ENCODE results near the gene RTL9. TPM values are rescaled to one million over a fixed set of nuclear protein-coding genes. Genes with fewer than 3 reads are reported as not detected.
A peak's percentile ranks its signal among the peaks of the same experiment; 100 is the strongest.
"Not testable (repeated sequence)": the region's sequence is repeated elsewhere in the genome, so short reads cannot be mapped to it uniquely, and the experiment has no call there.

The RTL9 gene
- total and polyA plus RNA-seq, 2 donors (not counting 1 experiment from before 2014, with no cell fraction given): 0.09 to 0.17 TPM

GRCh38 chrX:110322603-110323002 lies 36.0 kb upstream of the RTL9 start:
- Histone ChIP-seq H3K79me2 (ENCODE audit: control insufficient read depth, insufficient read depth, low read length) (peaks cover under 1% of the 10 kb centered on the region), H3K27me3 (ENCODE audit: control insufficient read depth, insufficient read depth, low read length) (no peaks in the 10 kb centered on the region), H3K9me3 (ENCODE audit: control insufficient read depth, insufficient read depth, low read depth, low read length) (no peaks in the 10 kb centered on the region), H3K36me3 (ENCODE audit: control insufficient read depth, insufficient read depth, low read length) (no peaks in the 10 kb centered on the region), H4K20me1 (ENCODE audit: control insufficient read depth, extremely low read depth, insufficient read depth, low read length) (no peaks in the 10 kb centered on the region), H3K4me1 (ENCODE audit: control insufficient read depth, extremely low read depth, insufficient read depth, low read length) (no peaks in the 10 kb centered on the region), H3K4me2 (ENCODE audit: extremely low read depth, insufficient read depth, low read length) (no peak overlapping the region), H2AFZ (ENCODE audit: low read length) (no peak overlapping the region), H3K9ac (ENCODE audit: insufficient read depth, low read length) (no peak overlapping the region), H3K4me3 (replicated peaks in 1 of 4; ENCODE audit: control extremely low read depth in 1 of 4, insufficient read depth in 1 of 4, low read depth in 3 of 4, low read length in 4 of 4) (no peak overlapping the region), H3K27ac (ENCODE audit: insufficient read depth, low read length) (no peak overlapping the region)
- DNase-seq (ENCODE audit: low read depth in 2 of 2): peak in 1 of 2 donors; percentile 23
- TF ChIP-seq EZH2 (IDR thresholded peaks at IDR 0.05; ENCODE audit: low read length, missing control alignments) (no peak), CTCF (conservative IDR thresholded peaks at IDR 0.05 in 1 of 2, IDR thresholded peaks at IDR 0.05 in 1 of 2; ENCODE audit: low read depth in 1 of 2, low read length in 2 of 2) (no peak)

GRCh38 chrX:110326712-110327111 lies 31.9 kb upstream of the RTL9 start:
- no peak overlapping the region for H3K4me2 ChIP-seq (ENCODE audit: extremely low read depth, insufficient read depth, low read length)

GRCh38 chrX:110327336-110327735 lies 31.3 kb upstream of the RTL9 start:
- Histone ChIP-seq H3K9ac (ENCODE audit: insufficient read depth, low read length) (no peak overlapping the region), H3K9me3 (ENCODE audit: control insufficient read depth, insufficient read depth, low read depth, low read length) (no peaks in the 10 kb centered on the region), H3K4me2 (ENCODE audit: extremely low read depth, insufficient read depth, low read length) (no peak overlapping the region), H4K20me1 (ENCODE audit: control insufficient read depth, extremely low read depth, insufficient read depth, low read length) (no peaks in the 10 kb centered on the region), H3K4me3 (replicated peaks in 1 of 4; ENCODE audit: control extremely low read depth in 1 of 4, insufficient read depth in 1 of 4, low read depth in 3 of 4, low read length in 4 of 4) (no peak overlapping the region), H3K4me1 (ENCODE audit: control insufficient read depth, extremely low read depth, insufficient read depth, low read length) (no peaks in the 10 kb centered on the region), H2AFZ (ENCODE audit: low read length) (no peak overlapping the region), H3K36me3 (ENCODE audit: control insufficient read depth, insufficient read depth, low read length) (no peaks in the 10 kb centered on the region), H3K79me2 (ENCODE audit: control insufficient read depth, insufficient read depth, low read length) (no peaks in the 10 kb centered on the region), H3K27ac (ENCODE audit: insufficient read depth, low read length) (no peak overlapping the region), H3K27me3 (ENCODE audit: control insufficient read depth, insufficient read depth, low read length) (no peaks in the 10 kb centered on the region)
- no peak for DNase-seq (ENCODE audit: low read depth in 2 of 2)
- TF ChIP-seq CTCF (conservative IDR thresholded peaks at IDR 0.05 in 1 of 2, IDR thresholded peaks at IDR 0.05 in 1 of 2; ENCODE audit: low read depth in 1 of 2, low read length in 2 of 2) (no peak), EZH2 (IDR thresholded peaks at IDR 0.05; ENCODE audit: low read length, missing control alignments) (no peak)

More at GRCh38 chrX:110326712-110327111, 31.9 kb upstream of the RTL9 start:
- Histone ChIP-seq H2AFZ (ENCODE audit: low read length) (no peak overlapping the region), H3K9me3 (ENCODE audit: control insufficient read depth, insufficient read depth, low read depth, low read length) (no peaks in the 10 kb centered on the region), H4K20me1 (ENCODE audit: control insufficient read depth, extremely low read depth, insufficient read depth, low read length) (no peaks in the 10 kb centered on the region), H3K9ac (ENCODE audit: insufficient read depth, low read length) (no peak overlapping the region), H3K4me3 (replicated peaks in 1 of 4; ENCODE audit: control extremely low read depth in 1 of 4, insufficient read depth in 1 of 4, low read depth in 3 of 4, low read length in 4 of 4) (no peak overlapping the region), H3K79me2 (ENCODE audit: control insufficient read depth, insufficient read depth, low read length) (no peaks in the 10 kb centered on the region), H3K27me3 (ENCODE audit: control insufficient read depth, insufficient read depth, low read length) (no peaks in the 10 kb centered on the region), H3K4me1 (ENCODE audit: control insufficient read depth, extremely low read depth, insufficient read depth, low read length) (no peaks in the 10 kb centered on the region), H3K36me3 (ENCODE audit: control insufficient read depth, insufficient read depth, low read length) (no peaks in the 10 kb centered on the region), H3K27ac (ENCODE audit: insufficient read depth, low read length) (no peak overlapping the region)
- TF ChIP-seq CTCF (conservative IDR thresholded peaks at IDR 0.05 in 1 of 2, IDR thresholded peaks at IDR 0.05 in 1 of 2; ENCODE audit: low read depth in 1 of 2, low read length in 2 of 2): no peak
- TF ChIP-seq EZH2 (IDR thresholded peaks at IDR 0.05; ENCODE audit: low read length, missing control alignments): no peak
- DNase-seq (ENCODE audit: low read depth in 2 of 2): no peak

GRCh38 chrX:110328613-110329012 lies 30.0 kb upstream of the RTL9 start:
- H3K9ac ChIP-seq (ENCODE audit: insufficient read depth, low read length); DNase-seq (ENCODE audit: low read depth in 2 of 2); H3K9me3 ChIP-seq (ENCODE audit: control insufficient read depth, insufficient read depth, low read depth, low read length); H3K4me3 ChIP-seq (replicated peaks in 1 of 4; ENCODE audit: control extremely low read depth in 1 of 4, insufficient read depth in 1 of 4, low read depth in 3 of 4, low read length in 4 of 4); H2AFZ ChIP-seq (ENCODE audit: low read length); H3K27ac ChIP-seq (ENCODE audit: insufficient read depth, low read length); H3K4me2 ChIP-seq (ENCODE audit: extremely low read depth, insufficient read depth, low read length); H3K79me2 ChIP-seq (ENCODE audit: control insufficient read depth, insufficient read depth, low read length); H3K36me3 ChIP-seq (ENCODE audit: control insufficient read depth, insufficient read depth, low read length); H4K20me1 ChIP-seq (ENCODE audit: control insufficient read depth, extremely low read depth, insufficient read depth, low read length); H3K27me3 ChIP-seq (ENCODE audit: control insufficient read depth, insufficient read depth, low read length); H3K4me1 ChIP-seq (ENCODE audit: control insufficient read depth, extremely low read depth, insufficient read depth, low read length): not testable (repeated sequence)
